KMS-11 (cell line): Measurements from ENCODE around the gene PTPN1.

Experiments
- H2AFZ ChIP-seq: fragments of 200-600 bp; sonication (generic); 2 replicates; pipeline ENCODE4 v1.6.1; 2016; ENCODE audit warnings: antibody characterized with exemption, mixed run types, low read depth
- H3K27ac ChIP-seq: fragments of 200-600 bp; sonication (generic); 2 replicates; pipeline ENCODE4 v1.6.1; 2016; ENCODE audit warnings: mild to moderate bottlenecking, mixed run types
- H3K27me3 ChIP-seq: fragments of 200-600 bp; sonication (generic); 2 replicates; pipeline ENCODE4 v1.6.1; 2017; ENCODE audit warnings: mild to moderate bottlenecking, low read depth, mixed run types, moderate library complexity; ENCODE audit not compliant: insufficient read depth
- H3K36me3 ChIP-seq: fragments of 200-600 bp; sonication (generic); 2 replicates; pipeline ENCODE4 v1.6.1; 2017; ENCODE audit warnings: mild to moderate bottlenecking, mixed run types; ENCODE audit not compliant: insufficient read depth
- H3K4me1 ChIP-seq: fragments of 200-600 bp; sonication (generic); 2 replicates; pipeline ENCODE4 v1.6.1; 2016; ENCODE audit warnings: mild to moderate bottlenecking, low read depth, mixed run types; ENCODE audit not compliant: poor library complexity, severe bottlenecking
- H3K4me2 ChIP-seq: fragments of 200-600 bp; sonication (generic); 2 replicates; pipeline ENCODE4 v1.7.0; 2016; ENCODE audit warnings: mild to moderate bottlenecking, mixed run types
- H3K4me3 ChIP-seq: fragments of 200-600 bp; sonication (generic); IDR thresholded peaks from 2 replicates; pipeline ENCODE4 v1.6.1; 2017; ENCODE audit warnings: low read depth, low read length, mixed read lengths; ENCODE audit not compliant: insufficient read depth
- H3K79me2 ChIP-seq: fragments of 200-600 bp; sonication (generic); 2 replicates; pipeline ENCODE4 v1.6.1; 2016; ENCODE audit warnings: low read depth, mixed run types; ENCODE audit not compliant: insufficient read depth
- H3K9ac ChIP-seq: fragments of 200-600 bp; sonication (generic); 2 replicates; pipeline ENCODE4 v1.6.1; 2016; ENCODE audit warnings: mild to moderate bottlenecking, mixed run types
- H4K20me1 ChIP-seq: fragments of 200-600 bp; sonication (generic); 2 replicates; pipeline ENCODE4 v1.6.1; 2016; ENCODE audit warnings: mild to moderate bottlenecking, mixed run types; ENCODE audit not compliant: insufficient read depth
- TF ChIP-seq, protein P1 (sequence below): fragments of 200-600 bp; sonication (generic); conservative IDR thresholded peaks from 2 replicates; pipeline ENCODE4 v1.6.1; 2017; ENCODE audit warnings: low read depth, mild to moderate bottlenecking, antibody characterized with exemption, low read length, moderate library complexity, mixed read lengths

Gene PTPN1

GRCh38 chr20:50594231-50594590 is 84.0 kb downstream of the PTPN1 start:
- TF ChIP-seq, protein P1, sequence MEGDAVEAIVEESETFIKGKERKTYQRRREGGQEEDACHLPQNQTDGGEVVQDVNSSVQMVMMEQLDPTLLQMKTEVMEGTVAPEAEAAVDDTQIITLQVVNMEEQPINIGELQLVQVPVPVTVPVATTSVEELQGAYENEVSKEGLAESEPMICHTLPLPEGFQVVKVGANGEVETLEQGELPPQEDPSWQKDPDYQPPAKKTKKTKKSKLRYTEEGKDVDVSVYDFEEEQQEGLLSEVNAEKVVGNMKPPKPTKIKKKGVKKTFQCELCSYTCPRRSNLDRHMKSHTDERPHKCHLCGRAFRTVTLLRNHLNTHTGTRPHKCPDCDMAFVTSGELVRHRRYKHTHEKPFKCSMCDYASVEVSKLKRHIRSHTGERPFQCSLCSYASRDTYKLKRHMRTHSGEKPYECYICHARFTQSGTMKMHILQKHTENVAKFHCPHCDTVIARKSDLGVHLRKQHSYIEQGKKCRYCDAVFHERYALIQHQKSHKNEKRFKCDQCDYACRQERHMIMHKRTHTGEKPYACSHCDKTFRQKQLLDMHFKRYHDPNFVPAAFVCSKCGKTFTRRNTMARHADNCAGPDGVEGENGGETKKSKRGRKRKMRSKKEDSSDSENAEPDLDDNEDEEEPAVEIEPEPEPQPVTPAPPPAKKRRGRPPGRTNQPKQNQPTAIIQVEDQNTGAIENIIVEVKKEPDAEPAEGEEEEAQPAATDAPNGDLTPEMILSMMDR: no peak
- Histone ChIP-seq H3K27me3 (peaks cover 4% of the 10 kb centered on the region; the same call in 1 of the 2 replicates), H4K20me1 (no peaks in the 10 kb centered on the region), H3K4me3 (no peak overlapping the region), H3K4me1 (no peaks in the 10 kb centered on the region), H3K36me3 (no peaks in the 10 kb centered on the region), H2AFZ (no peak overlapping the region), H3K79me2 (no peaks in the 10 kb centered on the region), H3K4me2 (no peak overlapping the region), H3K9ac (no peak overlapping the region), H3K27ac (no peak overlapping the region)

- H3K27me3 ChIP-seq: peaks cover 4% of the 10 kb centered on the region; the same call in 1 of the 2 replicates
- no peak overlapping the region for H3K4me2 ChIP-seq
- TF ChIP-seq, protein P1: no peak
- H4K20me1 ChIP-seq: no peaks in the 10 kb centered on the region
- H3K27ac ChIP-seq: no peak overlapping the region
- no peaks in the 10 kb centered on the region for H3K79me2 ChIP-seq
- no peak overlapping the region for H3K4me3 ChIP-seq
- no peak overlapping the region for H3K9ac ChIP-seq
- H2AFZ ChIP-seq: no peak overlapping the region
- H3K36me3 ChIP-seq: no peaks in the 10 kb centered on the region
- H3K4me1 ChIP-seq: no peaks in the 10 kb centered on the region
Observed at GRCh38 chr20:50594591-50595432, 84.6 kb downstream of the PTPN1 start.

DNA sequence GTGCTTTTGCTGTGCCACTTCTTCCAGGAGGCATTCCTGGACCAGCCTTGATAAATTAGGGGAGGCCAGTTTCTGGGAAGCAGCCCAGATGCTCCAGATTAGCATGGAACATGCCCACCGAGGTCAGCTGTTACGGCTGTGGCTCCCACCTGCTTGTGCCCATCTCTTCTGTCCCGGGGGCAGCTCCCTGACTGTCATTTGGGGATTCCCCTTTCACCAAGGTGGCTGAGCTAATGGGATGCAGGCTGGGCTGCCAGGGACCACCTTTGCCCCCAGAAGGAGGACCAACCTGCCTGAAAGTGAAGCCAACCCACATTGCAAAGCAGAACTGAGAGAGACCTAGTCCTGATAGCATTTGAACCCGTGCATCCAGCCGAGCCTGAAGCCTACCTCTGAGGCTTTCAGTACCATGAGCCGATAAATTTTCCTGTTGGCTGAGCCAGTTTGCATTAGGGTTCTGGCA is 85.3 kb downstream of the PTPN1 start:
- TF ChIP-seq, protein P1: no peak
- no peak overlapping the region for H3K27ac ChIP-seq
- H3K27me3 ChIP-seq: peaks cover 4% of the 10 kb centered on the region; the same call in 1 of the 2 replicates
- no peak overlapping the region for H3K9ac ChIP-seq
- no peak overlapping the region for H3K4me2 ChIP-seq
- no peaks in the 10 kb centered on the region for H4K20me1 ChIP-seq
- H3K36me3 ChIP-seq: no peaks in the 10 kb centered on the region
- no peaks in the 10 kb centered on the region for H3K79me2 ChIP-seq
- no peak overlapping the region for H2AFZ ChIP-seq
- H3K4me1 ChIP-seq: no peaks in the 10 kb centered on the region
- H3K4me3 ChIP-seq: no peak overlapping the region

GRCh38 chr20:50595988-50596693 is 86.0 kb downstream of the PTPN1 start:
- Histone ChIP-seq H3K9ac (no peak overlapping the region), H3K27me3 (peaks cover 4% of the 10 kb centered on the region; the same call in 1 of the 2 replicates), H3K4me1 (peaks cover under 1% of the 10 kb centered on the region), H3K27ac (no peak overlapping the region), H3K36me3 (no peaks in the 10 kb centered on the region), H2AFZ (no peak overlapping the region), H3K4me2 (no peak overlapping the region), H3K79me2 (no peaks in the 10 kb centered on the region), H4K20me1 (no peaks in the 10 kb centered on the region), H3K4me3 (no peak overlapping the region)
- TF ChIP-seq, protein P1: no peak
